ENCODE measurements around the gene LRRC7. TPM values are rescaled to one million over a fixed set of nuclear protein-coding genes. Genes with fewer than 3 reads are reported as not detected.

The LRRC7 gene
- total RNA-seq, 1 donor from 2014 or later = not detected

- H3K27ac Mint-ChIP-seq (ENCODE audit: unreplicated experiment) = no peak overlapping the region
- H3K4me3 Mint-ChIP-seq (ENCODE audit: unreplicated experiment) = no peak overlapping the region
- H3K9me3 Mint-ChIP-seq (ENCODE audit: unreplicated experiment) = no peaks in the 10 kb centered on the region
- TF ChIP-seq CTCF (IDR thresholded peaks at IDR 0.05; ENCODE audit: unreplicated experiment) = no peak
- H3K36me3 Mint-ChIP-seq (ENCODE audit: low read depth, unreplicated experiment) = no peaks in the 10 kb centered on the region
- DNase-seq (ENCODE audit: low spot score) = no peak
- no peaks in the 10 kb centered on the region for H3K27me3 Mint-ChIP-seq (ENCODE audit: unreplicated experiment)
- peaks cover 3% of the 10 kb centered on the region for H3K4me1 Mint-ChIP-seq (ENCODE audit: unreplicated experiment)
Measured at GRCh38 chr1:69645477-69645876, 77.8 kb downstream of the LRRC7 start.

DNA sequence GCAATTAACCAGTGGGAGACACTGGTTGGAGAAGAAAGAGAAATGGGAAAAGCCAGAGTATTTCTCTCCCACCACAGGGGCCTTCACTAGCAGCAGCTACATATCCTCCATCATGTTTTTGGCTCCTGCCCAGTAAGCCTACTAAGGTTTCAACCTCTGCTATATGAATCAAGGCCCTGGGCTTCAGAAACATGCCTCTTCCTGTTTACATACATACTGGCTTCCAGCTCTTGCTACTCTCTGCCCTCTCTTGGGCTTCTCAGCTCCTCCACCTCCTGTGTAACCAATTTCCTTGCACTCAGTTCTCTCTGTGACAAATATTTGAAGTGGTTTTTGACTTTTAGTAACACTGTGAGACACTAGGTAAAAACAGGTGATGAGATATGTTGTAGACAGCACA, 80.8 kb downstream of the LRRC7 start:
- no peak for DNase-seq (ENCODE audit: low spot score)

GRCh38 chr1:69649383-69649990, 81.8 kb downstream of the LRRC7 start:
- no peak for TF ChIP-seq CTCF (IDR thresholded peaks at IDR 0.05; ENCODE audit: unreplicated experiment)
- Mint-ChIP-seq H3K4me3 (ENCODE audit: unreplicated experiment) (no peak overlapping the region), H3K36me3 (ENCODE audit: low read depth, unreplicated experiment) (no peaks in the 10 kb centered on the region), H3K27me3 (ENCODE audit: unreplicated experiment) (no peaks in the 10 kb centered on the region), H3K9me3 (ENCODE audit: unreplicated experiment) (no peaks in the 10 kb centered on the region), H3K4me1 (ENCODE audit: unreplicated experiment) (peaks cover 3% of the 10 kb centered on the region), H3K27ac (ENCODE audit: unreplicated experiment) (no peak overlapping the region)
- no peak for DNase-seq (ENCODE audit: low spot score)

More for the DNA sequence above, 80.8 kb downstream of the LRRC7 start:
- Mint-ChIP-seq H3K4me3 (ENCODE audit: unreplicated experiment) (no peak overlapping the region), H3K27me3 (ENCODE audit: unreplicated experiment) (no peaks in the 10 kb centered on the region), H3K4me1 (ENCODE audit: unreplicated experiment) (peaks cover 3% of the 10 kb centered on the region), H3K27ac (ENCODE audit: unreplicated experiment) (no peak overlapping the region), H3K9me3 (ENCODE audit: unreplicated experiment) (no peaks in the 10 kb centered on the region), H3K36me3 (ENCODE audit: low read depth, unreplicated experiment) (no peaks in the 10 kb centered on the region)
- TF ChIP-seq CTCF (IDR thresholded peaks at IDR 0.05; ENCODE audit: unreplicated experiment) = no peak

DNA sequence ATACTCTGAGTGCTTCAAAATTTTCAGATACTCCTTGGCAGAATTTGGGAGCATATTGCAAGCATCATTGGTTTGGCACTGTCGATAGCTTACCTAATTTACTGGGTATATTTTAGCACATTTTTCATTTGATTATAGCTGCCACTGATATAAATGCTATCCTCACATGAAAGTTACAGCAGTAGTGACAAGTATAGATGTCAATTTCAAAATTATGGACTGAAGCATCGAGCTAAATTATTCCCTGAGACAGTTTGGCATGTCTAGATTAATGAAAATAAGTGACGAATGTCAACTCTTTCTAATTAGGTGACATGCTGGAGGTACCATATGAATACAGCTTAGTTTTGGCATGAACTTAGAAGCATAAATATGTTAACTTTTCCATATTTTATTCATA, 83.1 kb downstream of the LRRC7 start:
- H3K27ac Mint-ChIP-seq (ENCODE audit: unreplicated experiment) = no peak overlapping the region
- no peak for TF ChIP-seq CTCF (IDR thresholded peaks at IDR 0.05; ENCODE audit: unreplicated experiment)
- no peak overlapping the region for H3K4me3 Mint-ChIP-seq (ENCODE audit: unreplicated experiment)
- H3K27me3 Mint-ChIP-seq (ENCODE audit: unreplicated experiment) = no peaks in the 10 kb centered on the region
- H3K36me3 Mint-ChIP-seq (ENCODE audit: low read depth, unreplicated experiment) = no peaks in the 10 kb centered on the region
- peaks cover 3% of the 10 kb centered on the region for H3K4me1 Mint-ChIP-seq (ENCODE audit: unreplicated experiment)
- no peaks in the 10 kb centered on the region for H3K9me3 Mint-ChIP-seq (ENCODE audit: unreplicated experiment)
- no peak for DNase-seq (ENCODE audit: low spot score)

DNA sequence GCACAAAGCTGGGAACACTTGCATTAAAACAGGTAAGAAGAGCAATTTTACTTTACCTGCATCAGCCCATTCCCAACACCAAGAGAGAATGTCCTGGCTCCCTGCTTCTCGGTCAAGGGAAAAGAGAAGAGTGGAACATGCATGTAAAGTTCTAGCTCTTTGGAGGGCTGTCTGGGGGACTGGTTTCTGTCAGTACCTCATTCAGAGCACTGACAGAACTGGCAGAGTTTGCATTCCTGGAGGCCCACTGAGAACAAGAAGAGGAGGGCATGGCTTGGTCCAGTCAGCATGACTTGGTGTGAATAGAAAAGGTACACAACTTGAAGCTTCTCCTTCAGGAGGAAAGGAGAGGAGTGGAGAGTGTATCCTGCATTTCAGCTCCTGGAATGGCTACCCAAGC, 83.9 kb downstream of the LRRC7 start:
- no peak overlapping the region for H3K27ac Mint-ChIP-seq (ENCODE audit: unreplicated experiment)
- no peaks in the 10 kb centered on the region for H3K36me3 Mint-ChIP-seq (ENCODE audit: low read depth, unreplicated experiment)
- H3K4me1 Mint-ChIP-seq (ENCODE audit: unreplicated experiment) = peaks cover 3% of the 10 kb centered on the region
- no peaks in the 10 kb centered on the region for H3K9me3 Mint-ChIP-seq (ENCODE audit: unreplicated experiment)
- no peak overlapping the region for H3K4me3 Mint-ChIP-seq (ENCODE audit: unreplicated experiment)
- no peaks in the 10 kb centered on the region for H3K27me3 Mint-ChIP-seq (ENCODE audit: unreplicated experiment)
- no peak for TF ChIP-seq CTCF (IDR thresholded peaks at IDR 0.05; ENCODE audit: unreplicated experiment)
- no peak for DNase-seq (ENCODE audit: low spot score)

Measured in endothelial cell (in vitro differentiated cells).